H9 (cell line): ENCODE data around the gene KCNK5. TPM values are rescaled to one million over a fixed set of nuclear protein-coding genes. Genes with fewer than 3 reads are reported as not detected.

Experiments
- DNase-seq: peaks from one replicate; pipeline ENCODE4 v3.0.0-alpha.2; 2017
- H2AFZ ChIP-seq: one replicate; pipeline ENCODE4 v1.6.1; 2013; ENCODE audit warnings: mild to moderate bottlenecking, low read length, control low read depth, moderate library complexity
- H2AK5ac ChIP-seq: 2 replicates; pipeline ENCODE4 v1.6.1; 2013; ENCODE audit warnings: low read length, control low read depth, mixed read lengths; ENCODE audit not compliant: insufficient read length
- H2BK120ac ChIP-seq: one replicate; pipeline ENCODE4 v1.6.1; 2013; ENCODE audit warnings: low read depth, mild to moderate bottlenecking, low read length, control low read depth, inconsistent platforms; ENCODE audit not compliant: poor library complexity, severe bottlenecking
- H2BK12ac ChIP-seq: 2 replicates; pipeline ENCODE4 v1.6.1; 2013; ENCODE audit warnings: low read length, control low read depth, mixed read lengths, low read depth; ENCODE audit not compliant: insufficient read length
- H2BK15ac ChIP-seq: 2 replicates; pipeline ENCODE4 v1.6.1; 2013; ENCODE audit warnings: low read depth, low read length, control low read depth
- H2BK20ac ChIP-seq: one replicate; pipeline ENCODE4 v1.6.1; 2013; ENCODE audit warnings: low read depth, mild to moderate bottlenecking, low read length, control low read depth, inconsistent platforms; ENCODE audit not compliant: poor library complexity, severe bottlenecking
- H2BK5ac ChIP-seq: 2 replicates; pipeline ENCODE4 v1.6.1; 2013; ENCODE audit warnings: low read length, control low read depth, mixed read lengths; ENCODE audit not compliant: insufficient read length
- H3K14ac ChIP-seq: 2 replicates; pipeline ENCODE4 v1.6.1; 2013; ENCODE audit warnings: low read length, control low read depth; ENCODE audit not compliant: insufficient read depth
- H3K18ac ChIP-seq: 2 replicates; pipeline ENCODE4 v1.6.1; 2013; ENCODE audit warnings: low read depth, mild to moderate bottlenecking, mixed read lengths, low read length, control low read depth; ENCODE audit not compliant: insufficient read length
- H3K23ac ChIP-seq: 2 replicates; pipeline ENCODE4 v1.6.1; 2013; ENCODE audit warnings: low read length, control low read depth, mixed read lengths, low read depth; ENCODE audit not compliant: insufficient read length
- H3K23me2 ChIP-seq: 2 replicates; pipeline ENCODE4 v1.6.1; 2013; ENCODE audit warnings: low read depth, mild to moderate bottlenecking, mixed read lengths, low read length, control low read depth; ENCODE audit not compliant: insufficient read length, poor library complexity, severe bottlenecking
- H3K27ac ChIP-seq: 2 replicates; pipeline ENCODE4 v1.5.1; 2013; ENCODE audit warnings: low read length, control low read depth, mixed read lengths, low read depth; ENCODE audit not compliant: insufficient read length
- H3K27me3 ChIP-seq: 2 replicates; pipeline ENCODE4 v1.6.1; 2013; ENCODE audit warnings: low read length, control low read depth, inconsistent platforms; ENCODE audit not compliant: insufficient read depth
- H3K4ac ChIP-seq: 2 replicates; pipeline ENCODE4 v1.6.1; 2013; ENCODE audit warnings: low read depth, mild to moderate bottlenecking, control low read depth, inconsistent platforms, low read length, moderate library complexity
- H3K4me1 ChIP-seq: 2 replicates; pipeline ENCODE4 v1.6.1; 2013; ENCODE audit warnings: low read length, control low read depth, inconsistent platforms; ENCODE audit not compliant: insufficient read depth
- H3K4me2 ChIP-seq: 2 replicates; pipeline ENCODE4 v1.6.1; 2013; ENCODE audit warnings: low read length, control low read depth, mixed read lengths; ENCODE audit not compliant: insufficient read length, insufficient read depth
- H3K56ac ChIP-seq: 2 replicates; pipeline ENCODE4 v1.6.1; 2013; ENCODE audit warnings: low read depth, mild to moderate bottlenecking, mixed read lengths, low read length, control low read depth; ENCODE audit not compliant: insufficient read length
- H3K79me1 ChIP-seq: 2 replicates; pipeline ENCODE4 v1.6.1; 2013; ENCODE audit warnings: low read depth, mild to moderate bottlenecking, moderate library complexity, low read length, control low read depth, inconsistent platforms; ENCODE audit not compliant: insufficient read depth, poor library complexity, severe bottlenecking
- H3K79me2 ChIP-seq: 2 replicates; pipeline ENCODE4 v1.6.1; 2013; ENCODE audit warnings: low read length, control low read depth, inconsistent platforms; ENCODE audit not compliant: insufficient read depth
- H3K9ac ChIP-seq: 2 replicates; pipeline ENCODE4 v1.6.1; 2013; ENCODE audit warnings: low read length, control low read depth, mixed read lengths; ENCODE audit not compliant: insufficient read length; ENCODE audit errors: extremely low read depth
- H3K9me3 ChIP-seq: one replicate; pipeline ENCODE4 v1.6.1; 2013; ENCODE audit warnings: low read depth, low read length, inconsistent platforms; ENCODE audit not compliant: control insufficient read depth
- H3T11ph ChIP-seq: one replicate; pipeline ENCODE4 v1.6.1; 2013; ENCODE audit warnings: mild to moderate bottlenecking, low read length, control low read depth, inconsistent platforms
- H4K20me1 ChIP-seq: one replicate; pipeline ENCODE4 v1.6.1; 2013; ENCODE audit not compliant: control insufficient read depth, insufficient read length, insufficient read depth
- H4K5ac ChIP-seq: 2 replicates; pipeline ENCODE4 v1.6.1; 2013; ENCODE audit warnings: low read depth, mild to moderate bottlenecking, mixed read lengths, low read length, control low read depth; ENCODE audit not compliant: insufficient read length
- H4K8ac ChIP-seq: replicated peaks from 2 replicates; pipeline ENCODE4 v1.6.1; 2013; ENCODE audit warnings: low read length, control low read depth, mixed read lengths, low read depth; ENCODE audit not compliant: insufficient read length
- H4K91ac ChIP-seq: 2 replicates; pipeline ENCODE4 v1.6.1; 2013; ENCODE audit warnings: low read depth, mild to moderate bottlenecking, moderate library complexity, mixed read lengths, low read length, control low read depth; ENCODE audit not compliant: insufficient read length
- H3K27ac Mint-ChIP-seq, 3 experiments: 2 replicates in 2 of 3; 3 replicates in 1 of 3; pipeline ENCODE4 v1.8.0; 2020 to 2021; ENCODE audit warnings: mixed read lengths in 3 of 3, mild to moderate bottlenecking in 1 of 3, moderate library complexity in 1 of 3
- H3K27me3 Mint-ChIP-seq: 2 replicates; pipeline ENCODE4 v1.8.0; 2021; ENCODE audit warnings: low read depth, mild to moderate bottlenecking, moderate library complexity, mixed read lengths
- H3K36me3 Mint-ChIP-seq, 3 experiments: 2 replicates in 2 of 3; 3 replicates in 1 of 3; pipeline ENCODE4 v1.8.0; 2020 to 2021; ENCODE audit warnings: low read depth in 3 of 3, mixed read lengths in 3 of 3; ENCODE audit not compliant: insufficient read depth in 1 of 3
- H3K4me1 Mint-ChIP-seq, 2 experiments: 2 replicates each; pipeline ENCODE4 v1.8.0; 2020; ENCODE audit warnings: mixed read lengths in 2 of 2
- H3K4me3 Mint-ChIP-seq, 2 experiments: 2 replicates in 1 of 2; 3 replicates in 1 of 2; pipeline ENCODE4 v1.8.0; 2020 to 2021; ENCODE audit warnings: mild to moderate bottlenecking in 2 of 2, mixed read lengths in 2 of 2, moderate library complexity in 1 of 2
- H3K9me3 Mint-ChIP-seq, 2 experiments: 2 replicates in 1 of 2; 3 replicates in 1 of 2; pipeline ENCODE4 v1.8.0; 2020; ENCODE audit warnings: mild to moderate bottlenecking in 2 of 2, mixed read lengths in 2 of 2, moderate library complexity in 1 of 2
- total RNA-seq: library from RNA; stranded (reverse); gene quantifications from 2 replicates; pipeline ENCODE4 v1.2.1, GENCODE V29; 2021
- TF ChIP-seq, protein P1 (sequence below): fragments of 200-600 bp; sonication (generic); conservative IDR thresholded peaks from 3 replicates; pipeline ENCODE4 v1.8.0; 2021; ENCODE audit warnings: antibody characterized with exemption, mild to moderate bottlenecking

KCNK5 gene
- total RNA-seq, 1 experiment from 2014 or later: 30.0 TPM

DNA sequence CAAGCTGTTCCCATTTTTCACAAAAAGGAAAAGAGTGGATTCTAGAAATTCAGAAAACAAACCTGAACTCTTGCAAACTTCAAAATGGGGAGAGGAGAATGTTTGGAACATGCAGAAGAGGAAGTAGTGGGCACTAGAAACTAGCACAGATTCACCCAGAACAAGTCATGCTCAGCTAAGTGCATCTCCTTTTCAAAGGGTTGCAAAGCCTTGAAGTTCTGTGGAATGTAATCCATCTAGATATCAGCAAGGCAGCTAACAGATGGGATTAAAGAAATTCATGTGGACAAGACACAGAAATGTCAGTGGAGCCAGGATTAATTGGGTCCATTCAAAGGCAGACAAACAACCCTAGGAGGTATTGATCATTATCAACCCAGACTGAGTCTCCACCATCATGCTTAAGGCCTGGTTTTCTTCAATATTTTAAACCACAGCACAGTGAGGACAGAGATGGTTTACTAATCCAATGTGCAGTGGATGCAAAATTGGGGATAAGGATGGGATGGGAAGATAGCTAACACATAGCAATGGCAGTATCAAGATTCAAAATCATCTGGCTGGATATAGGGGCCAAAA is 31.3 kb downstream of the KCNK5 start:
- Histone ChIP-seq H3K9me3 (no peaks in the 10 kb centered on the region), H2AK5ac (no peak overlapping the region), H4K8ac (no peak overlapping the region), H3K56ac (no peak overlapping the region), H3K4me2 (no peak overlapping the region), H3K79me2 (peaks cover 6% of the 10 kb centered on the region; the same call in 1 of the 2 replicates), H2BK15ac (no peak overlapping the region), H3K18ac (no peak overlapping the region), H3K23me2 (no peaks in the 10 kb centered on the region), H4K5ac (no peak overlapping the region), H3K23ac (no peak overlapping the region), H3K9ac (no peak overlapping the region), H4K91ac (no peak overlapping the region), H4K20me1 (no peaks in the 10 kb centered on the region), H3K4me1 (no peaks in the 10 kb centered on the region; the same call in 1 of the 2 replicates), H3K27me3 (no peaks in the 10 kb centered on the region), H2BK120ac (no peak overlapping the region), H2BK12ac (no peak overlapping the region), H3K14ac (no peak overlapping the region), H2BK20ac (no peak overlapping the region), H3K79me1 (peaks cover 15% of the 10 kb centered on the region), H3K4ac (no peak overlapping the region), H3T11ph (no peak overlapping the region), H2AFZ (no peak overlapping the region), H2BK5ac (no peak overlapping the region), H3K27ac (no peak overlapping the region)
- Mint-ChIP-seq H3K27ac (no peak overlapping the region), H3K36me3 (peaks cover 42 to 46% (median 43%) of the 10 kb centered on the region in 3 experiments), H3K27me3 (no peaks in the 10 kb centered on the region; the same call in none of the 2 replicates), H3K9me3 (no peaks in the 10 kb centered on the region), H3K4me3 (no peak overlapping the region), H3K4me1 (peaks cover 28 to 34% of the 10 kb centered on the region in 2 experiments)
- TF ChIP-seq, protein P1, sequence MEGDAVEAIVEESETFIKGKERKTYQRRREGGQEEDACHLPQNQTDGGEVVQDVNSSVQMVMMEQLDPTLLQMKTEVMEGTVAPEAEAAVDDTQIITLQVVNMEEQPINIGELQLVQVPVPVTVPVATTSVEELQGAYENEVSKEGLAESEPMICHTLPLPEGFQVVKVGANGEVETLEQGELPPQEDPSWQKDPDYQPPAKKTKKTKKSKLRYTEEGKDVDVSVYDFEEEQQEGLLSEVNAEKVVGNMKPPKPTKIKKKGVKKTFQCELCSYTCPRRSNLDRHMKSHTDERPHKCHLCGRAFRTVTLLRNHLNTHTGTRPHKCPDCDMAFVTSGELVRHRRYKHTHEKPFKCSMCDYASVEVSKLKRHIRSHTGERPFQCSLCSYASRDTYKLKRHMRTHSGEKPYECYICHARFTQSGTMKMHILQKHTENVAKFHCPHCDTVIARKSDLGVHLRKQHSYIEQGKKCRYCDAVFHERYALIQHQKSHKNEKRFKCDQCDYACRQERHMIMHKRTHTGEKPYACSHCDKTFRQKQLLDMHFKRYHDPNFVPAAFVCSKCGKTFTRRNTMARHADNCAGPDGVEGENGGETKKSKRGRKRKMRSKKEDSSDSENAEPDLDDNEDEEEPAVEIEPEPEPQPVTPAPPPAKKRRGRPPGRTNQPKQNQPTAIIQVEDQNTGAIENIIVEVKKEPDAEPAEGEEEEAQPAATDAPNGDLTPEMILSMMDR: no peak
- no peak for DNase-seq
